Stimulated activated CD8-positive, alpha-beta memory T cell treated with anti-CD3 and anti-CD28 coated beads, Interleukin-15, amount 100 ng/mL, for 4 hours (primary cell): ENCODE data around the gene HELB.
"Not testable (repeated sequence)": the region's sequence is repeated elsewhere in the genome, so short reads cannot be mapped to it uniquely, and the experiment has no call there.

Experiments
- DNase-seq, 2 donors: peaks; one replicate each; pipeline ENCODE4 v3.0.0-alpha.2; 2020; ENCODE audit warnings: low read depth in 2 of 2

HELB gene

GRCh38 chr12:66303316-66303804 lies 1.1 kb downstream of the HELB start:
- not testable (repeated sequence) for DNase-seq

- DNase-seq: no peak
Observed at GRCh38 chr12:66304296-66304900, 2.1 kb downstream of the HELB start.

GRCh38 chr12:66309606-66310005 lies 7.3 kb downstream of the HELB start:
- no peak for DNase-seq

- DNase-seq: no peak
Observed at GRCh38 chr12:66312189-66312588, 9.9 kb downstream of the HELB start.

GRCh38 chr12:66314278-66314677 lies 12.0 kb downstream of the HELB start:
- DNase-seq: no peak

GRCh38 chr12:66319266-66319954 lies 17.1 kb downstream of the HELB start:
- DNase-seq: no peak

- no peak for DNase-seq
Observed at GRCh38 chr12:66320996-66321395, 18.7 kb downstream of the HELB start.

GRCh38 chr12:66321435-66321834 lies 19.1 kb downstream of the HELB start:
- no peak for DNase-seq

- DNase-seq: no peak
Observed at GRCh38 chr12:66323017-66323416, 20.7 kb downstream of the HELB start.

GRCh38 chr12:66329941-66330340 lies 27.6 kb downstream of the HELB start:
- DNase-seq: no peak

- no peak for DNase-seq
Observed at GRCh38 chr12:66331016-66331415, 28.7 kb downstream of the HELB start.

- DNase-seq: no peak
Observed at GRCh38 chr12:66331814-66332213, 29.5 kb downstream of the HELB start.

- no peak for DNase-seq
Observed at GRCh38 chr12:66335746-66336145, 33.5 kb downstream of the HELB start.

GRCh38 chr12:66337381-66338010 lies 35.2 kb downstream of the HELB start:
- no peak for DNase-seq

GRCh38 chr12:66340131-66340530 lies 37.8 kb downstream of the HELB start:
- no peak for DNase-seq

GRCh38 chr12:66341126-66341525 lies 38.8 kb downstream of the HELB start:
- no peak for DNase-seq

GRCh38 chr12:66345212-66345611 lies 42.9 kb downstream of the HELB start:
- no peak for DNase-seq

- no peak for DNase-seq
Observed at GRCh38 chr12:66345956-66346355, 43.7 kb downstream of the HELB start.

GRCh38 chr12:66351301-66351700 lies 49.0 kb downstream of the HELB start:
- no peak for DNase-seq

- no peak for DNase-seq
Observed at GRCh38 chr12:66352197-66352596, 49.9 kb downstream of the HELB start.

- no peak for DNase-seq
Observed at GRCh38 chr12:66352899-66353298, 50.6 kb downstream of the HELB start.

GRCh38 chr12:66354291-66354690 lies 52.0 kb downstream of the HELB start:
- DNase-seq: no peak

- DNase-seq: no peak
Observed at GRCh38 chr12:66359300-66359699, 57.0 kb downstream of the HELB start.
